ENCODE results near the gene LRRC27. TPM values are rescaled to one million over a fixed set of nuclear protein-coding genes. Genes with fewer than 3 reads are reported as not detected.
A peak's percentile ranks its signal among the peaks of the same experiment; 100 is the strongest.

The LRRC27 gene
- total and polyA plus RNA-seq, 2 of the 4 experiments (the other 2 are of a cell fraction): 3.8 to 5.3 TPM

DNA sequence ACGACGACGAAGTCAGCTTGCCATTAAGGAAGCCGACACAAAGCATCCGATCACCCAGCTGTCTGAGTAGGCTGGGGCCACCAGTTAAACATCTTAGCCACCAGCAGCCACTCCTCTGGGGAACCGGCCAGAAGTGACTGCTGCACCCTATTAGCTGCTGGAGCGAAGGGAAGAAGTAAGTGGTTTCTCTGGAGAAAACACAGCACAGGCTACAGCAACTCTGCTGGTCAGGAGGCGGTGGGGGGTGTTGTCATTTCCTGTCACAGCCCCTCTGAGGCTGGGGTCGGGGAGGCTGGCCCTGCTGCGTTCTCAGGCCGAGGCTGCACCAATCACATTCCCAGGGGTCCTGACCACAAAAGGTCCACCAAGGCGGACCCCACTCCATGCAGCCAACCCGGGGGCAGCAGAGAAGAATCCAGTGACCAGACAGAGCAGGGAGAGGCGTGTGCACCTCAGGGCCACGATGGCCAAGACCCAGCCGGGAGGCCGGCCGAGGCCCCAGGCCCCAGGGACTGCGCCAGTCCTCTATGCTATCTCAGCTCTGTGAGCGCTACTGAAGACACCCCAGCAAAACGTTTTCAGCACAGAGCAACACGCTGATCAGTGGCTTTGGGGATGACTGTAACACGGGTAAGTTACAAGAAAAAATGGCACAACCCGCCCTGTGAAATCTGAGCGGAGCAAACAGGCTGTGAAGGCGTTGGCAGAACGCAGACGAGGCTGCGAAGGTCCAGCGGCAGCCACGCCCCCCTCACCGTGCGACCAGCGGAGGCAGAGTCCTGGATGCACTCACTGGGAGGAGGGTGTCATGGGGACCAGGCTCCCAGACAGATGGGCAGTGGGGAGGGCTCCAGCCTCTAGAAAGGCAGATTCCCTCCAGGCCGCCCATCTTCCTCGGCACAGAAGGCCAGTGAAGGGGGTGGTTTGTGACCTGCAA, 49.1 kb upstream of the LRRC27 start:
- no peak overlapping the region for H2AK9ac ChIP-seq (replicated peaks; ENCODE audit: low read depth, low read length, poor library complexity)
- H2BK120ac ChIP-seq (ENCODE audit: low read depth, low read length): no peak overlapping the region
- H3K9me3 ChIP-seq (ENCODE audit: control insufficient read depth, insufficient read depth, low read length): no peaks in the 10 kb centered on the region
- ATAC-seq (ENCODE audit: low read depth) (peak; percentile 74), DNase-seq (no peak)
- H2AFZ ChIP-seq (replicated peaks; ENCODE audit: low read length, poor library complexity): peak overlapping the region; percentile 27
- no peak overlapping the region for H4K91ac ChIP-seq (ENCODE audit: insufficient read depth, low read depth, low read length)
- H4K20me1 ChIP-seq (ENCODE audit: insufficient read depth, low read length): no peaks in the 10 kb centered on the region
- ChIA-PET CTCF (interaction anchor here (0.7 kb wide), 1 partner anchor 12 kb away, joined by 3 read pairs; no protein-coding TSS in a partner anchor), POLR2A (ENCODE audit: unreplicated experiment) (no interaction called here)
- in situ Hi-C loops (cut with MboI; ENCODE audit: low sequenced_read_pairs): no loop called here
- H2BK5ac ChIP-seq (ENCODE audit: low read depth, low read length, poor library complexity, severe bottlenecking): no peak overlapping the region
- no peak overlapping the region for H3K4ac ChIP-seq (ENCODE audit: low read depth, low read length)
- intact Hi-C loops (cut with micrococcal nuclease): no loop called here
- H3K36me3 ChIP-seq (ENCODE audit: control insufficient read depth, insufficient read depth, low read length): no peaks in the 10 kb centered on the region
- dilution Hi-C loops (cut with HindIII; ENCODE audit: low sequenced_read_pairs, unreplicated experiment): no loop called here
- H3K4me2 ChIP-seq (ENCODE audit: low read depth, low read length): peak overlapping the region; percentile 13; the same call in 1 of the 2 replicates
- H2AK5ac ChIP-seq (ENCODE audit: low read depth, low read length): no peak overlapping the region
- H3K27me3 ChIP-seq (ENCODE audit: control insufficient read depth, insufficient read depth, low read length): peaks cover 19% of the 10 kb centered on the region; the same call in 1 of the 2 replicates
- no peak overlapping the region for H3K23ac ChIP-seq (ENCODE audit: low read depth, low read length)
- H3K9me1 ChIP-seq (ENCODE audit: insufficient read depth, low read length): no peaks in the 10 kb centered on the region; the same call in 1 of the 2 replicates
- peaks cover 2% of the 10 kb centered on the region; the same call in 1 of the 2 replicates for H3K4me1 ChIP-seq (ENCODE audit: control insufficient read depth, insufficient read depth, low read length)
- no peak overlapping the region for H2BK15ac ChIP-seq (ENCODE audit: low read depth, low read length)
- H3K79me1 ChIP-seq (ENCODE audit: low read depth in 1 of 2, low read length in 2 of 2): no peaks in the 10 kb centered on the region
- H2BK20ac ChIP-seq (ENCODE audit: low read depth, low read length): no peak overlapping the region
- no peak overlapping the region for H4K8ac ChIP-seq (ENCODE audit: low read depth in 2 of 2, low read length in 2 of 2)
- no peak for TF ChIP-seq RCOR1 (IDR thresholded peaks at IDR 0.05; ENCODE audit: insufficient replicate concordance, low read length)
- no peak for TF ChIP-seq MAZ (IDR thresholded peaks at IDR 0.05; ENCODE audit: borderline replicate concordance, low read depth, low read length)
- no peak for TF ChIP-seq RFX5 (IDR thresholded peaks at IDR 0.05; ENCODE audit: low read depth, low read length)
- TF ChIP-seq, protein P1, sequence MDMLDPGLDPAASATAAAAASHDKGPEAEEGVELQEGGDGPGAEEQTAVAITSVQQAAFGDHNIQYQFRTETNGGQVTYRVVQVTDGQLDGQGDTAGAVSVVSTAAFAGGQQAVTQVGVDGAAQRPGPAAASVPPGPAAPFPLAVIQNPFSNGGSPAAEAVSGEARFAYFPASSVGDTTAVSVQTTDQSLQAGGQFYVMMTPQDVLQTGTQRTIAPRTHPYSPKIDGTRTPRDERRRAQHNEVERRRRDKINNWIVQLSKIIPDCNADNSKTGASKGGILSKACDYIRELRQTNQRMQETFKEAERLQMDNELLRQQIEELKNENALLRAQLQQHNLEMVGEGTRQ (IDR thresholded peaks at IDR 0.05; ENCODE audit: low read depth, low read length): no peak
- TF ChIP-seq CEBPB (IDR thresholded peaks at IDR 0.05; ENCODE audit: low read depth, low read length): no peak
- no peak for TF ChIP-seq CHD1 (IDR thresholded peaks at IDR 0.05; ENCODE audit: low read depth, low read length)
- H3K18ac ChIP-seq (ENCODE audit: low read depth, low read length): no peak overlapping the region
- H3K9ac ChIP-seq (ENCODE audit: low read depth, low read length): no peak overlapping the region
- 11% methylated on average over 3 of the region's 36 CpGs; no CpG with 5 or more reads in 1 of the 2 experiments for WGBS, 2 experiments (ENCODE audit: extremely low coverage in 2 of 2, insufficient read length in 1 of 2)
- no peak overlapping the region for H3K14ac ChIP-seq (replicated peaks; ENCODE audit: low read depth, low read length)
- no TSS peak for BruUV-seq (replicated peaks)
- H3K27ac ChIP-seq (ENCODE audit: insufficient read depth, low read length): no peak overlapping the region
- no peak overlapping the region for H3K56ac ChIP-seq (ENCODE audit: extremely low read depth, insufficient read depth, low read length)
- no peak overlapping the region for H4K5ac ChIP-seq (ENCODE audit: low read depth, low read length)
- H3K4me3 ChIP-seq (ENCODE audit: insufficient read depth, low read depth, low read length): no peak overlapping the region
